Keratinocyte (primary cell): ENCODE results near the gene MDM2. TPM values are rescaled to one million over a fixed set of nuclear protein-coding genes. Genes with fewer than 3 reads are reported as not detected.

Experiments
- DNase-seq: peaks from one replicate; pipeline ENCODE4 v3.0.0-alpha.2; 2011; ENCODE audit warnings: low read depth, missing footprints, low spot score
- FAIRE-seq: peaks from 2 replicates; lab custom pipeline; 2011; peaks lifted over from hg19 to GRCh38; lab: Jason Lieb, UNC
- H2AFZ ChIP-seq: 2 replicates; pipeline ENCODE4 v1.6.0; 2012; ENCODE audit warnings: low read length, control low read depth, inconsistent platforms; ENCODE audit not compliant: control insufficient read depth
- H3K27ac ChIP-seq: 2 replicates; pipeline ENCODE4 v1.5.1; 2011; ENCODE audit warnings: low read length; ENCODE audit not compliant: control insufficient read depth, insufficient read depth
- H3K27me3 ChIP-seq: 3 replicates; pipeline ENCODE4 v1.6.0; 2011; ENCODE audit warnings: low read length; ENCODE audit not compliant: control insufficient read depth, insufficient read depth; ENCODE audit errors: extremely low read depth
- H3K36me3 ChIP-seq, 2 experiments: 2 replicates in 1 of 2; 3 replicates in 1 of 2; pipeline ENCODE4 v1.5.1; 2011; ENCODE audit warnings: low read length in 2 of 2, mild to moderate bottlenecking in 1 of 2; ENCODE audit not compliant: control insufficient read depth in 2 of 2, insufficient read depth in 2 of 2; ENCODE audit errors: extremely low read depth in 1 of 2
- H3K4me1 ChIP-seq: 3 replicates; pipeline ENCODE4 v1.5.1; 2011; ENCODE audit warnings: low read length; ENCODE audit not compliant: control insufficient read depth, insufficient read depth; ENCODE audit errors: extremely low read depth
- H3K4me2 ChIP-seq: 3 replicates; pipeline ENCODE4 v1.6.0; 2011; ENCODE audit warnings: low read depth, low read length; ENCODE audit not compliant: control insufficient read depth, insufficient read depth; ENCODE audit errors: extremely low read depth
- H3K4me3 ChIP-seq, 3 experiments: fragments of 200-600 bp in 1 of 3; sonication (generic) in 1 of 3; 2 replicates in 2 of 3; 3 replicates in 1 of 3; pipeline ENCODE4 v1.5.1; 2011 to 2016; ENCODE audit warnings: low read length in 3 of 3, mild to moderate bottlenecking in 3 of 3, control low read depth in 2 of 3, inconsistent platforms in 1 of 3, low read depth in 1 of 3, mixed read lengths in 1 of 3, mixed run types in 1 of 3, moderate library complexity in 1 of 3; ENCODE audit not compliant: control insufficient read depth in 2 of 3, insufficient read depth in 2 of 3; ENCODE audit errors: extremely low read depth in 1 of 3
- H3K79me2 ChIP-seq: 2 replicates; pipeline ENCODE4 v1.6.0; 2012; ENCODE audit warnings: low read length; ENCODE audit not compliant: control insufficient read depth, insufficient read depth
- H3K9ac ChIP-seq: 3 replicates; pipeline ENCODE4 v1.6.0; 2011; ENCODE audit warnings: low read length; ENCODE audit not compliant: control insufficient read depth, insufficient read depth; ENCODE audit errors: extremely low read depth
- H3K9me1 ChIP-seq: 3 replicates; pipeline ENCODE4 v1.6.0; 2011; ENCODE audit warnings: low read length; ENCODE audit not compliant: control insufficient read depth, insufficient read depth; ENCODE audit errors: extremely low read depth
- H3K9me3 ChIP-seq: 2 replicates; pipeline ENCODE4 v1.5.1; 2012; ENCODE audit warnings: low read depth, low read length; ENCODE audit not compliant: control insufficient read depth
- H4K20me1 ChIP-seq: 3 replicates; pipeline ENCODE4 v1.6.0; 2011; ENCODE audit warnings: low read length; ENCODE audit not compliant: control insufficient read depth, insufficient read depth; ENCODE audit errors: extremely low read depth
- CTCF ChIP-seq, 3 experiments: IDR thresholded peaks in 1 of 3; conservative IDR thresholded peaks in 1 of 3; optimal IDR thresholded peaks in 1 of 3; 2 replicates in 2 of 3; 3 replicates in 1 of 3; pipeline versions ENCODE3 to v1.5.1; 2011; ENCODE audit warnings: low read length in 3 of 3, mild to moderate bottlenecking in 3 of 3, moderate library complexity in 2 of 3, control low read depth in 1 of 3, inconsistent platforms in 1 of 3; ENCODE audit not compliant: insufficient read depth in 2 of 3; ENCODE audit errors: extremely low read depth in 1 of 3
- EZH2 ChIP-seq: IDR thresholded peaks from one replicate; pipeline ENCODE4 v1.6.1; 2012; ENCODE audit warnings: inconsistent platforms, mild to moderate bottlenecking, low read length, moderate library complexity
- dilution Hi-C: fragments of 300-500 bp; cut with MboI; formaldehyde crosslinking; loops from one replicate; pipeline ENCODE4 v1.7.0; 2020; ENCODE audit warnings: low sequenced_read_pairs; ENCODE audit not compliant: extremely low pct_ligation_motif_present
- polyA plus RNA-seq, 5 experiments: library from polyadenylated mRNA; depleted of rRNA in 3 of 5; stranded (reverse) in 3 of 5; stranded (forward) in 1 of 5; unstranded in 1 of 5; fragments of >200 nt; gene quantifications; 1 replicate in 1 of 5; 2 replicates in 3 of 5; 3 replicates in 1 of 5; pipeline versions ENCODE4 v1.2.1 to v1.2.3, GENCODE V29; 2011 to 2012; ENCODE audit warnings: missing spikeins in 2 of 5, low read depth in 1 of 5, low replicate concordance in 1 of 5

Gene MDM2
- polyA plus RNA-seq, 1 donor (not counting 4 experiments of a cell fraction or from before 2014, with no cell fraction given), result 55.0 TPM

- H3K9me1 ChIP-seq, result no peaks in the 10 kb centered on the region
- H2AFZ ChIP-seq, result no peak overlapping the region
- FAIRE-seq (no peak), DNase-seq (no peak)
- H3K9me3 ChIP-seq, result no peaks in the 10 kb centered on the region
- TF ChIP-seq CTCF (optimal IDR thresholded peaks at IDR 0.05 in 1 of 3, IDR thresholded peaks at IDR 0.05 in 1 of 3, conservative IDR thresholded peaks at IDR 0.05 in 1 of 3; ENCODE audit: extremely low read depth in 1 of 3, insufficient read depth in 2 of 3, low read length in 3 of 3) (no peak), EZH2 (no peak)
- no peaks in the 10 kb centered on the region for H3K36me3 ChIP-seq
- dilution Hi-C loops, result no loop called here
- no peaks in the 10 kb centered on the region for H3K79me2 ChIP-seq
- no peak overlapping the region for H3K4me2 ChIP-seq
- no peak overlapping the region for H3K9ac ChIP-seq
- H3K27ac ChIP-seq, result no peak overlapping the region
- H4K20me1 ChIP-seq, result no peaks in the 10 kb centered on the region
- no peaks in the 10 kb centered on the region for H3K27me3 ChIP-seq
- peaks cover 2% of the 10 kb centered on the region for H3K4me1 ChIP-seq
- no peak overlapping the region for H3K4me3 ChIP-seq
Observed at GRCh38 chr12:68894276-68894855, 86.4 kb downstream of the MDM2 start.

- dilution Hi-C loops, result no loop called here
- Histone ChIP-seq H3K4me2 (no peak overlapping the region), H3K9ac (no peak overlapping the region)
Observed at GRCh38 chr12:68896881-68897540, 89.0 kb downstream of the MDM2 start.

More at GRCh38 chr12:68896881-68897540, 89.0 kb downstream of the MDM2 start:
- TF ChIP-seq CTCF (optimal IDR thresholded peaks at IDR 0.05 in 1 of 3, IDR thresholded peaks at IDR 0.05 in 1 of 3, conservative IDR thresholded peaks at IDR 0.05 in 1 of 3; ENCODE audit: extremely low read depth in 1 of 3, insufficient read depth in 2 of 3, low read length in 3 of 3), result no peak
- TF ChIP-seq EZH2, result no peak
- H3K9me1 ChIP-seq, result no peaks in the 10 kb centered on the region
- H4K20me1 ChIP-seq, result no peaks in the 10 kb centered on the region
- DNase-seq (no peak), FAIRE-seq (no peak)
- no peaks in the 10 kb centered on the region for H3K9me3 ChIP-seq
- no peaks in the 10 kb centered on the region for H3K36me3 ChIP-seq
- no peaks in the 10 kb centered on the region for H3K27me3 ChIP-seq
- no peaks in the 10 kb centered on the region for H3K79me2 ChIP-seq
- peaks cover 3% of the 10 kb centered on the region for H3K4me1 ChIP-seq
- no peak overlapping the region for H2AFZ ChIP-seq
- no peak overlapping the region for H3K27ac ChIP-seq
- H3K4me3 ChIP-seq, result no peak overlapping the region
